D721Med (cell line): ENCODE measurements around the gene RAC2.

ENCODE experiments used
- DNase-seq: peaks from one replicate; pipeline ENCODE4 v3.0.0; 2011; ENCODE audit warnings: low spot score; ENCODE audit not compliant: insufficient read length
- FAIRE-seq: peaks from 2 replicates; lab custom pipeline; 2011; peaks lifted over from hg19 to GRCh38; lab: Jason Lieb, UNC
- CTCF ChIP-seq: IDR thresholded peaks from 2 replicates; pipeline ENCODE4 v1.5.1; 2012; ENCODE audit warnings: mild to moderate bottlenecking, control low read depth; ENCODE audit not compliant: insufficient read depth; ENCODE audit errors: missing control alignments

Gene RAC2

GRCh38 chr22:37206841-37207821 is 36.9 kb downstream of the RAC2 start:
- FAIRE-seq = no peak
- no peak for DNase-seq
- no peak for TF ChIP-seq CTCF

GRCh38 chr22:37206118-37206840 is 37.8 kb downstream of the RAC2 start:
- FAIRE-seq (no peak), DNase-seq (no peak)
- no peak for TF ChIP-seq CTCF

- no peak for TF ChIP-seq CTCF
- no peak for DNase-seq
- no peak for FAIRE-seq
These were observed 39.0 kb downstream of the RAC2 start for GRCh38 chr22:37205046-37205445.

GRCh38 chr22:37204045-37204655 is 39.9 kb downstream of the RAC2 start:
- no peak for TF ChIP-seq CTCF
- no peak for DNase-seq
- no peak for FAIRE-seq

GRCh38 chr22:37203354-37204044 is 40.6 kb downstream of the RAC2 start:
- DNase-seq (no peak), FAIRE-seq (no peak)
- TF ChIP-seq CTCF = no peak

- DNase-seq (no peak), FAIRE-seq (no peak)
- no peak for TF ChIP-seq CTCF
These were observed 41.4 kb downstream of the RAC2 start for GRCh38 chr22:37202716-37203115.
